Stimulated activated CD4-positive, alpha-beta T cell treated with anti-CD3 and anti-CD28 coated beads, Interleukin-15, amount 100 ng/mL, for 1 hour (primary cell): ENCODE results near the gene MYMK.

Experiments
- DNase-seq, 2 donors: peaks; one replicate each; pipeline ENCODE4 v3.0.0-alpha.2; 2020; ENCODE audit warnings: low read depth in 1 of 2, low spot score in 1 of 2

Gene MYMK

GRCh38 chr9:133505186-133505830, 19.5 kb downstream of the MYMK start:
- DNase-seq, result no peak

GRCh38 chr9:133502112-133502511, 22.6 kb downstream of the MYMK start:
- DNase-seq, result no peak

GRCh38 chr9:133499892-133500270, 24.9 kb downstream of the MYMK start:
- DNase-seq, result no peak

GRCh38 chr9:133499132-133499891, 25.4 kb downstream of the MYMK start:
- DNase-seq, result no peak

- DNase-seq, result no peak
Measured at GRCh38 chr9:133496861-133497842, 27.6 kb downstream of the MYMK start.

GRCh38 chr9:133495327-133496293, 29.1 kb downstream of the MYMK start:
- DNase-seq, result no peak

GRCh38 chr9:133494636-133495326, 30.0 kb downstream of the MYMK start:
- no peak for DNase-seq

GRCh38 chr9:133493845-133494540, 30.8 kb downstream of the MYMK start:
- no peak for DNase-seq

- DNase-seq, result no peak
Measured at GRCh38 chr9:133493428-133493827, 31.3 kb downstream of the MYMK start.

GRCh38 chr9:133492061-133493021, 32.4 kb downstream of the MYMK start:
- no peak for DNase-seq

GRCh38 chr9:133491656-133491925, 33.2 kb downstream of the MYMK start:
- DNase-seq, result no peak

GRCh38 chr9:133490865-133491655, 33.7 kb downstream of the MYMK start:
- no peak for DNase-seq

GRCh38 chr9:133490201-133490681, 34.5 kb downstream of the MYMK start:
- DNase-seq, result no peak

- no peak for DNase-seq
Measured at GRCh38 chr9:133489253-133490190, 35.2 kb downstream of the MYMK start.

GRCh38 chr9:133488686-133489252, 36.0 kb downstream of the MYMK start:
- no peak for DNase-seq

- DNase-seq, result no peak
Measured at GRCh38 chr9:133487331-133487725, 37.4 kb downstream of the MYMK start.
